Neural progenitor cell (in vitro differentiated cells): ENCODE measurements around the gene GLS. TPM values are rescaled to one million over a fixed set of nuclear protein-coding genes. Genes with fewer than 3 reads are reported as not detected.

Source experiments
- DNase-seq: peaks from one replicate; pipeline ENCODE4 v3.0.0-alpha.2; 2016; ENCODE audit warnings: low spot score
- H2AFZ ChIP-seq: fragments of 200-600 bp; sonication (generic); replicated peaks from 2 replicates; pipeline ENCODE4 v1.6.1; 2016; ENCODE audit warnings: antibody characterized with exemption
- H3F3A ChIP-seq: fragments of 200-600 bp; sonication (generic); 2 replicates; pipeline ENCODE4 v1.6.1; 2016; ENCODE audit warnings: antibody characterized with exemption, low read depth
- H3K27ac ChIP-seq: fragments of 200-600 bp; sonication (generic); 2 replicates; pipeline ENCODE4 v1.5.1; 2016; ENCODE audit warnings: mild to moderate bottlenecking
- H3K27me3 ChIP-seq: fragments of 200-600 bp; sonication (generic); 2 replicates; pipeline ENCODE4 v1.6.1; 2016; ENCODE audit warnings: mild to moderate bottlenecking, moderate library complexity
- H3K36me3 ChIP-seq: fragments of 200-600 bp; sonication (generic); 2 replicates; pipeline ENCODE4 v1.5.1; 2016
- H3K4me1 ChIP-seq: fragments of 200-600 bp; sonication (generic); 2 replicates; pipeline ENCODE4 v1.6.1; 2016; ENCODE audit warnings: mixed run types
- H3K4me2 ChIP-seq: fragments of 200-600 bp; sonication (generic); 2 replicates; pipeline ENCODE4 v1.6.1; 2016
- H3K4me3 ChIP-seq: fragments of 200-600 bp; sonication (generic); 2 replicates; pipeline ENCODE4 v1.5.1; 2016
- H3K79me2 ChIP-seq: fragments of 200-600 bp; sonication (generic); 2 replicates; pipeline ENCODE4 v1.6.1; 2016; ENCODE audit warnings: low read depth
- H3K9ac ChIP-seq: fragments of 200-600 bp; sonication (generic); 2 replicates; pipeline ENCODE4 v1.6.1; 2016
- H3K9me3 ChIP-seq: fragments of 200-600 bp; sonication (generic); 2 replicates; pipeline ENCODE4 v1.5.1; 2016; ENCODE audit warnings: low read depth
- H4K20me1 ChIP-seq: fragments of 200-600 bp; sonication (generic); 2 replicates; pipeline ENCODE4 v1.6.1; 2016; ENCODE audit warnings: low read depth
- H3K27ac Mint-ChIP-seq: 3 replicates; pipeline ENCODE4 v1.8.0; 2021; ENCODE audit warnings: mixed read lengths
- H3K27me3 Mint-ChIP-seq: 2 replicates; pipeline ENCODE4 v1.8.0; 2022; ENCODE audit warnings: low read depth, mild to moderate bottlenecking, inconsistent platforms, moderate library complexity, mixed read lengths; ENCODE audit not compliant: insufficient read depth
- H3K36me3 Mint-ChIP-seq: 3 replicates; pipeline ENCODE4 v1.8.0; 2021; ENCODE audit warnings: mixed read lengths
- H3K4me1 Mint-ChIP-seq: 3 replicates; pipeline ENCODE4 v1.8.0; 2021; ENCODE audit warnings: mixed read lengths
- H3K4me3 Mint-ChIP-seq: 3 replicates; pipeline ENCODE4 v1.8.0; 2021; ENCODE audit warnings: mild to moderate bottlenecking, moderate library complexity, mixed read lengths
- H3K9me3 Mint-ChIP-seq: 3 replicates; pipeline ENCODE4 v1.8.0; 2020; ENCODE audit warnings: mixed read lengths
- CTCF ChIP-seq: fragments of 200-600 bp; sonication (generic); IDR thresholded peaks from 2 replicates; pipeline ENCODE4 v1.5.1; 2017; ENCODE audit warnings: antibody characterized with exemption, mild to moderate bottlenecking
- EZH2 ChIP-seq: fragments of 200-600 bp; sonication (generic); IDR thresholded peaks from 2 replicates; pipeline ENCODE4 v1.6.1; 2017; ENCODE audit warnings: antibody characterized with exemption, mild to moderate bottlenecking, moderate library complexity
- EZH2phosphoT487 ChIP-seq: fragments of 200-600 bp; sonication (generic); IDR thresholded peaks from 2 replicates; pipeline ENCODE4 v1.6.1; 2017; ENCODE audit warnings: antibody characterized with exemption
- total RNA-seq: library from RNA; depleted of rRNA; stranded (reverse); fragments of >200 nt; gene quantifications from 2 replicates; pipeline ENCODE4 v1.2.3, GENCODE V29; 2015; ENCODE audit warnings: low replicate concordance

Gene GLS
- total RNA-seq, 1 donor from 2014 or later = 54.0 TPM

GRCh38 chr2:190881084-190881597, 520 bp downstream of the GLS start:
- Mint-ChIP-seq H3K9me3 (no peaks in the 10 kb centered on the region), H3K4me1 (peaks cover 23% of the 10 kb centered on the region), H3K27ac (no peak overlapping the region), H3K27me3 (peaks cover 4% of the 10 kb centered on the region), H3K4me3 (peak overlapping the region; percentile 99), H3K36me3 (peaks cover 1% of the 10 kb centered on the region)
- Histone ChIP-seq H3K27ac (no peak overlapping the region), H3K4me2 (peak overlapping the region; percentile 85), H3K36me3 (no peaks in the 10 kb centered on the region), H3K27me3 (peaks cover 7% of the 10 kb centered on the region), H2AFZ (peak overlapping the region; percentile 70), H4K20me1 (no peaks in the 10 kb centered on the region), H3K9me3 (no peaks in the 10 kb centered on the region), H3K4me3 (peak overlapping the region; percentile 76), H3K4me1 (peaks cover 22% of the 10 kb centered on the region), H3K79me2 (peaks cover 47% of the 10 kb centered on the region), H3F3A (peaks cover 7% of the 10 kb centered on the region), H3K9ac (peak overlapping the region; percentile 17)
- TF ChIP-seq EZH2 (no peak), EZH2phosphoT487 (no peak), CTCF (no peak)
- no peak for DNase-seq

- no peaks in the 10 kb centered on the region for H3K9me3 Mint-ChIP-seq
Observed at GRCh38 chr2:190881598-190882410, 1.2 kb downstream of the GLS start.

GRCh38 chr2:190882411-190882766, 1.8 kb downstream of the GLS start:
- H3K9me3 ChIP-seq = no peaks in the 10 kb centered on the region
- TF ChIP-seq EZH2phosphoT487 (no peak), CTCF (no peak), EZH2 (no peak)
- Mint-ChIP-seq H3K36me3 (peaks cover 1% of the 10 kb centered on the region), H3K27me3 (peaks cover 4% of the 10 kb centered on the region), H3K4me3 (peak overlapping the region; percentile 99), H3K9me3 (no peaks in the 10 kb centered on the region), H3K4me1 (peaks cover 23% of the 10 kb centered on the region), H3K27ac (no peak overlapping the region)
- peak overlapping the region; percentile 76 for H3K4me3 ChIP-seq
- DNase-seq = no peak
- H3K4me1 ChIP-seq = peaks cover 22% of the 10 kb centered on the region
- H3K4me2 ChIP-seq = peak overlapping the region; percentile 85
- no peak overlapping the region for H3K9ac ChIP-seq
- no peaks in the 10 kb centered on the region for H4K20me1 ChIP-seq
- no peak overlapping the region for H3K27ac ChIP-seq
- H3F3A ChIP-seq = peaks cover 7% of the 10 kb centered on the region
- H3K36me3 ChIP-seq = no peaks in the 10 kb centered on the region
- H3K27me3 ChIP-seq = peaks cover 7% of the 10 kb centered on the region
- H3K79me2 ChIP-seq = peaks cover 60% of the 10 kb centered on the region
- no peak overlapping the region for H2AFZ ChIP-seq

More at GRCh38 chr2:190881598-190882410, 1.2 kb downstream of the GLS start:
- DNase-seq = peak; percentile 69
- no peaks in the 10 kb centered on the region for H3K9me3 ChIP-seq
- H3K9ac ChIP-seq = peak overlapping the region; percentile 17
- peaks cover 22% of the 10 kb centered on the region for H3K4me1 ChIP-seq
- Mint-ChIP-seq H3K36me3 (peaks cover 1% of the 10 kb centered on the region), H3K27me3 (peaks cover 4% of the 10 kb centered on the region), H3K4me3 (peak overlapping the region; percentile 99), H3K27ac (peak overlapping the region; percentile 68), H3K4me1 (peaks cover 23% of the 10 kb centered on the region)
- peaks cover 7% of the 10 kb centered on the region for H3F3A ChIP-seq
- H3K27me3 ChIP-seq = peaks cover 7% of the 10 kb centered on the region
- no peak for TF ChIP-seq EZH2phosphoT487
- TF ChIP-seq EZH2 = no peak
- no peak for TF ChIP-seq CTCF
- H3K4me3 ChIP-seq = peak overlapping the region; percentile 76
- H2AFZ ChIP-seq = peak overlapping the region; percentile 70
- peaks cover 54% of the 10 kb centered on the region for H3K79me2 ChIP-seq
- H4K20me1 ChIP-seq = no peaks in the 10 kb centered on the region
- H3K27ac ChIP-seq = no peak overlapping the region
- H3K4me2 ChIP-seq = peak overlapping the region; percentile 85
- H3K36me3 ChIP-seq = no peaks in the 10 kb centered on the region
